Measurements from ENCODE around the gene SLC25A33.

The SLC25A33 gene

DNA sequence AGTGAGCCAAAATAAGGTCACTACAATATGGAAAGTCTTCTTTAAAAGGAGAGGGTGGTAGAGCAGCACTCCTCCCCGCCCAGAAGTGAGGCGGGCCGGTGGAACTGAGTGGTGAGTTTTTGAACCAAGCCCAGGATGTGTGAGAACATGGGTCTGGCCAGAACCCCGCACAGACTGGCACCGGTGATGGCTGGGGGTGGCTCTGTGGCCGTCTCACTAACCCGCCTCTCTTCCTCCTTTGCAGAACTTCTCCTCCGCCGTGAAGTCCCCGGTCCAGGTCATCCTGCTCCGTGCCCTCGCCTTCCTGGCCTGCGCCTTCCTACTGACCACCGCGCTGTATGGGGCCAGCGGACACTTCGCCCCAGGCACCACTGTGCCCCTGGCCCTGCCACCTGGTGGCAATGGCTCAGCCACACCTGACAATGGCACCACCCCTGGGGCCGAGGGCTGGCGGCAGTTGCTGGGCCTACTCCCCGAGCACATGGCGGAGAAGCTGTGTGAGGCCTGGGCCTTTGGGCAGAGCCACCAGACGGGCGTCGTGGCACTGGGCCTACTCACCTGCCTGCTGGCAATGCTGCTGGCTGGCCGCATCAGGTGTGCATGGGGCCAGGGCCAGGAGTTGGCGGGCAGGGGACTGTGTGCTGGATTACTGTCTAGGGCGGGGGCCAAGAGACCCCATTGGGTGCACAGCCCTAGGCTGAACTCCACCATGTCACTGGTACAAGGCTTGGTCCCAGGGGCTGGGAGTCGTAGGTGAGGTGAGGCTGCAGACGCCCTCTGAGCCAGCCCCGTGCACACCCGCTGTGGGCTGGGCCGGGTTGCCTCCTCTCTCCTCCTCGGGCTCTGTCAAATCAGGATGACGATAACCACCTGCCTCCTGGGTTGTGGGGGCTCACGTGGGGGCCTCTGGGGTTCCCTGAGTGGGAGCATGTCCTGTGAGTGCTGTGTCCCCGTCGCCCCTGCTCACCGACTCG, 61.9 kb downstream of the SLC25A33 start:
- DNase-seq (ENCODE audit: low read depth), result no peak

DNA sequence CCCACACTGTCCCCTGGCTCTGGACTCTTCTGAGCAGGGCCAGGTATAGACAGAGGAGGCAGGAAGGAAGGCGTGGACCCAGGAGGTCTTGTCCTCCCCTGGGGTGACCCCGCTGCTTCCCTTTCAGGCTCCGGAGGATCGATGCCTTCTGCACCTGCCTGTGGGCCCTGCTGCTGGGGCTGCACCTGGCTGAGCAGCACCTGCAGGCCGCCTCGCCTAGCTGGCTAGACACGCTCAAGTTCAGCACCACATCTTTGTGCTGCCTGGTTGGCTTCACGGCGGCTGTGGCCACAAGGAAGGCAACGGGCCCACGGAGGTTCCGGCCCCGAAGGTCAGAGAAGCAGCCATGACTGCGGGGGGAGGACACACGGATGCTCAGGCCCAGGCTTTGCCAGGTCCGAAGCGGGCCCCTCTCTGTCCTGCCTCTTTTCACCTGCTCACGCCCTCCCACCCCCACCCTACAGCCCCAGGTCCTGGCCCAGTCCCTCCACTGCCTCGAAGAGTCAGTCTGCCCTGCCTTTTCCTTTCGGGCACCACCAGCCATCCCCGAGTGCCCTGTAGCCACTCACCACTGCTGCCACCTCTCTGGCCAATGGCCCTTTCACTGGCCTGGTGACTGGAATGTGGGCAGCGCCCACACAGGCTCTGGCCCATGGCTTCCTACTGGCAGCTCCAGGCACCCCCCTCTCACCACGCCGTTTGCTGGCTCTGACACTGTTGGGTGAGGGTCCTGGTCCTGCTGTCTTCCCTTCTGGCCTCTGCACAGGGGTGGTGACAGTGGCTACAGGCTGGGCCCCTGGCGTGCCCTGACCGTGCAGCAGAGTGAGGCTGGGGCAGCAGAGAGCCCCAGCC, 62.9 kb downstream of the SLC25A33 start:
- DNase-seq (ENCODE audit: low read depth), result no peak

DNA sequence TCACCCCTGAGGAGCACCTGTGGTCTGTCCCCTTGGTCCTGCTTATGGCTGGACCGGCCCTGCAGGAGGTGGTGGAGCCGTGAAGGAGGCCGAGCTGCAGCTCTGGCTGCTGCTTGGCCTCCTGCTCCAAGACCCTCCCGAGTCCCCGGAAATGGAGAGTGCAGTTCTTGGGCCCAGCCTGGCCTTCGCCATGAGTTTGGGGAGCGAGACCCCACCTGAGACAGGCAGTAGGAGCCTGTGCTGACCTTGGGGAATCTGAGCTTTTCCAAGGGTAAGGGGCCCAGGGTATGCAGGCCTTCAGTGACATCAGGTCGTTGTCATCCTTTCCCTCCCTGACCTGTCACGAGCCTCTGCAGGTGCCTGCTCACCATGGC, 63.5 kb downstream of the SLC25A33 start:
- no peak for DNase-seq (ENCODE audit: low read depth)

DNA sequence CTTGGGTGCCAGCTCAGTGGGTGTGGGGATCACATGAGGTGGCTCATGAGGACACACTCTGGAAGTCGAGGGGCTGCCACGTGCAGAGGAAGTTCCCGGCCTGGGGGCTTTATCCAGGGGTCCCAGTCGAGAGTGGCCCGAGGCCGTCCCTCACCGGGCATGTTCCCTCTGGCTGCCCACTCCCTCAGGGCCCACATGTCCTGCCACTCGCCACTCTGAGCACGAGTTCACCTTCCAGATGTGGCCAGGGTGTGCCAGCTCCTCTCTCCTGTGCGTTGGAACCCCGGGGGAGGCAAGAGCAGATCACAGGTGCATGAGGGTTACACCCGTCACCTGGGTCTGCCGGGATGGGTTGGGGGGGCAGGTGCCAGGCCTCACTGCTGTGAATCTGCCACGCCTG, 64.0 kb downstream of the SLC25A33 start:
- no peak for DNase-seq (ENCODE audit: low read depth)

DNA sequence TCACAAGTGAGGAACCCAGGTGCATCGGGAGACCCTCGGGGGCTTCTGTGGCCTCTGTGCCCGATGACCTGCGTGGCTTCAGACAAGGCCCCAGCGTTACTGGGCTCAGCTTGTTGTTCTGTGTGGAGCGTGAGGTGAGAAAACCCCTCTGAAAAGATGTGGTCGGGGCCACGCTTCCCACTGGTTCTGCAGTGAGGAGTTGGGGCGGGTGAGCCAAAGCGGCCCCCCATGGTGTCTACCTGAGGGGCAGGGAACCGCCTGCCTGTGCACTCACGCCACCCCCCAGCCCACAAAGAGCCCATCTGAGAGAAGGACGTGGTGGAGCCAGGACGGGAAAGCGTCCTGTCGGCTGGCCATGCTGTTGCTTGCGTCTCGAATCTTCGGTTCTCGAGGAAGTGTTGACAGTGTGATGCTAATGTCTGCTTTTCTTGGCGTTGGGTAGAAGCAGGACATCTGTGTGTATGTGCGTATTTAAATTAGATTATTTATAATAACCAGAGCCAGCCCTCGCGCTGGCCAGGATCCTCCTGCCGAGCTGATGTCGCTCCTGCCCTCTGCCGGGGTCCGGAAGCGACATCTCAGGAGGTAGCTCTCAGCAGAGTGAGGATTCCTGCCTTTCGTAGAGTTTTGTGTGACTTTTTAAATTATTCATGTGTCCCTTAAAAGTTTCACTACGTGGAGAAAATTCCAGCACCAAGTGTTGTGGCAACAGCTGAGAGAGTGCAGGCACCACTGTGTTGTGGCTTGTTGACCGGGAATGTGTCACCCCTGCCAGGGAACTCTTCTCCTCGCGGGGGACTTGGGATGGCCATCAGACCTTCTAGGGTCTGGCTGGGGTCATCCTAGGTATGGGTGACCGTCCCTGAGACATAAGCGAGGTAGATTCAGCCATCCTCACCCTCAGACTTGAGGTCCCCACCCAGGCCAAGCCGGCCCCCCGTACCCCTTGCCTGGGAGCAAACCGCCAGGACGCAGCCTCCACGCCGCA, 64.8 kb downstream of the SLC25A33 start:
- no peak for DNase-seq (ENCODE audit: low read depth)

DNA sequence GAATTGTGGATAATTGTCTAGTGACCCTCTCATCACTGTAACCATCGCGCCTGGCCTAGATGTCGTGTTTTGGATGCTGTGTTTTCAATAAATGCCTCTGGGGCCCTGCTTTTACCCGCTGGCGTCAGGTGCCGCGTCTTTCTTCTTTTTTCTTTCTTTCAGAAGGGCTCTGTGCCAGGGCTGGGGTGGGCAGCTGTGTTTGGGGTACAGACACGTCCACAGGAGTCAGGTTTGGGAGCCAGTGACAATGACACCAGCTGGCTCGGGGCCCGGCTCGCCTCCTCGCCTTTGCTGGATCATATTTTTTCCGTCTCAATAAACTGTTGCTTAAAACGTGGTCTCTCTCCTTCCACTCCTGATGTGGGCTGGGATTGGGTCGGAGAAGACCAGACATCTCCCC, 65.6 kb downstream of the SLC25A33 start:
- no peak for DNase-seq (ENCODE audit: low read depth)

DNA sequence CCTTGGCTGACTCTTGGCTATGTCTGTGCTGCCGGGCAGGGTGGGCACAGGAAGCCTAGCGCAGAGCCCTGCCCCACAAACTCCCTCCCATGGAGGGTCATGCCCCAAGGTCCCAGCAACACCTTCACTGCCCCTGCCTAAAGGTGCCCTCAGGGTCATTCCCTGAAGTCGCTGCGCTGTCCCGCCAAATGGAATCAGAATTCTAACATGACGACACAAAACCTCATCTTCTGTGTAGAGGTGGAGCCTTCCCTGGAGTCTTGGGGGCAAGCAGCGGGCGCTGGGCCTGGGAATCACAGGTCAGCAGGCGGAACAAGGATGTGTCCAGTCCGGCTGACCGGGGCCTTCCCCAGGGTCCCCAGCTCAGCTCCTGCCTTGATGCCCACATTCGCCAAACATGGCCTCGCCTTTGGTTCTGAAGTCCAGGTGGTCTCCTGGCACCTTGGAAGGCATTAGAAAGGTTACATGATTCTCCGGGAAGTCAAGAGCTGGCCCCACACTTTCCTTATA, 66.7 kb downstream of the SLC25A33 start:
- no peak for DNase-seq (ENCODE audit: low read depth)

DNA sequence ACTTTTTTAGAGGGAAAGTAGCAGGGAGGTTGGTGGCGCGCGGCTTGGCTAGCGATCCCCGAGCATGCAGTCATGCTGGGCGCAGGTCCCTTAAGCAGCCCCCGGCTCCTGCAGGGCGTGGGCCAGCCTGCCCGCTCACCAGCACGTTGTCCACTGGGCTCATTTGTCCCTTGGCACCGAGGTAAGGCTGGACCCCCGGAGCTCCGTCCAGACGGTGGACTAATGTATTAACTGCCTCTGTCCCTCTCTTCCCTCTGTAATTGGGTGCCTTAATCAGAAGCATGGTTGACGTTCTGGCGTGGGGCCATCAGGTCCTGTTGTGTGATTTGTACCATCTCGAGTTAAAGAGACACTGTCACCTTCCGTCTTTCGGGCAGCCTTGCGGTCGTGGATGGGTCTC, 67.2 kb downstream of the SLC25A33 start:
- DNase-seq (ENCODE audit: low read depth), result no peak

DNA sequence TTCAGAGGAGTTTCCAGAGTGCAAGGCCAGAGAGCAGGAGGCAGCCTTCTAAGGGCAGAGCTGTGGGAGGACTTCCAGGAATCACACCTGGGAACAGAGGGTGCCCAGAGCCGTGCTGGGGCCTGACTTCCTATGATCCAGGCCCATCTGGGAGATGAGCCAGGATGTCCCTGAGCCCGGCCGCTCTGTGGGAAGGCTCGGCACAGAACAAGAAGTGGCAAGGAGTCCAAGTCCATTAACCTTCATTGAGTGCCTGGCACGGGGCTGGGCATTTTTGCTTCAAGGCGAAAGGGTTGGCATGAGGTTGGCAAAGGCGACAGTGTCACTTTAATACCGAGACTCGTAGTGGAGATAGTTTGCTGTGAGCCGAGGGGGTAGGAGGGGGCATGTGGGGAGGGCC, 67.7 kb downstream of the SLC25A33 start:
- no peak for DNase-seq (ENCODE audit: low read depth)

DNA sequence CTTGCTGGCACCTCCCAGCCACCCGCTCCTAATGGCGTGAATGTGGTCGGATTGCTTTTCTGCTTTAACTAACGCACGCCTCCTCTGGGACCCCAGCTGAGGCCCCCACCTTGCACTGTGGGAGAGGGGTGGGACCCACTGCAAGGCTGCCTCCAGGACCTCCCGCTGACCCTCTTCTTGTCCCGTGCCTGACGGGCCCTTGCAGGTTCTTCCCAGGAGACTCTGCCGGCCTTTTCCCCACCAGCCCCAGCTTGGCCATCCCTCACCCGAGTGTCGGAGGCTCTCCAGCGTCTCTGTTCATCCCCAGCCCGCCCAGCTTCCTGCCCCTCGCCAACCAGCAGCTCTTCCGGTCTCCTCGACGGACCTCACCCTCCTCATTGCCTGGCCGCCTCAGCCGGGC, 68.1 kb downstream of the SLC25A33 start:
- no peak for DNase-seq (ENCODE audit: low read depth)

DNA sequence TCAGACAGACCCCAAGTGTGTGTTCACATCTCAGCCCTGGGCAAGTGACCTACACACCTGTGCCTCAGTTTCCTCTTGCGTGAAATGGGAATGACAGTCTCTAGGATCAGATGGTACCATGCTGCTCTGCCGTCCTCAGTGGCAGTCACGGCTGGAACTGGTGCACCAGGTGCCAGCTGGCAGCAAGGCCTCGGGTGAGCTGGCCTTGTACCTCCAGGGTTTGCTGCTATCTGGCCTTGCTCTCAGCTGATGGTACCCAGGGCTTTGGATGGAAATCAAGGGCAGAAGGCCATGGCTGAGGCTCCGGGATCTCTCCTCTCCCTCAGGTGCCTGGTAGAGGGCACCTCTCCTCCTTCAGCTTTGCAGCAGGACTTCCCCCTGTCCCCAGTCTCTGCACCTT, 70.7 kb downstream of the SLC25A33 start:
- no peak for DNase-seq (ENCODE audit: low read depth)

DNA sequence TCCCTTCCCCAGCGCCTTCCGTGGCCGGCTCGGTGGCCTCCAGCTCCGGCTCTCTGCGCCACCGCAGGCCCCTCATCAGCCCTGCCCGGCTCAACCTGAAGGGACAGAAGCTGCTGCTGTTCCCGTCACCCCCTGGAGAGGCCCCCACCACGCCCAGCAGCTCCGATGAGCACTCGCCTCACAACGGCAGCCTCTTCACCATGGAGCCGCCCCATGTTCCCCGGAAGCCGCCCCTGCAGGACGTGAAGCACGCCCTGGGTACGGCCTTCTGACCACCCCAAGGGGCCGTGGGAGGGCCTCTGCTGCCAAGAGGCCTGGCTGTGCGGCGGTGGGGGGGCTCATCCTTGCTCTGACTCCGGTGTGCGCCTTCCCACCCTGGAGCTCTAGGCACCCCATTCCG, 71.3 kb downstream of the SLC25A33 start:
- DNase-seq (ENCODE audit: low read depth), result no peak

DNA sequence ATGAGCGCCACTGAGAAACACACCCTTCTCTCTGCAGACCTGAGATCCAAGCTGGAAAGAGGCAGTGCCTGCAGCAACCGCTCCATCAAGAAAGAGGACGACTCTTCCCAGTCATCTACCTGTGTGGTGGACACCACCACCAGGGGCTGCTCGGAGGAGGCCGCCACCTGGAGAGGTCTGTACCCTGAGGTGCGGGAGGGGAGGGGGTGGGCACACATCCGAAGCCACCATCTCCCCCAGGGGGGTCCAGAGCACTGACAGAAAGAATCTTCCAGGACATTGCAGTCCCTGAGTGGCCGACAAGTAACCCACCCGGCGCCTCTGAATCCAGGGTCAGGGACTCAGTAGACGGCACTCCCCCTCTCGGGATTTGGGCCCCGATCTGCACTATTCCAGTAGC, 72.5 kb downstream of the SLC25A33 start:
- no peak for DNase-seq (ENCODE audit: low read depth)

DNA sequence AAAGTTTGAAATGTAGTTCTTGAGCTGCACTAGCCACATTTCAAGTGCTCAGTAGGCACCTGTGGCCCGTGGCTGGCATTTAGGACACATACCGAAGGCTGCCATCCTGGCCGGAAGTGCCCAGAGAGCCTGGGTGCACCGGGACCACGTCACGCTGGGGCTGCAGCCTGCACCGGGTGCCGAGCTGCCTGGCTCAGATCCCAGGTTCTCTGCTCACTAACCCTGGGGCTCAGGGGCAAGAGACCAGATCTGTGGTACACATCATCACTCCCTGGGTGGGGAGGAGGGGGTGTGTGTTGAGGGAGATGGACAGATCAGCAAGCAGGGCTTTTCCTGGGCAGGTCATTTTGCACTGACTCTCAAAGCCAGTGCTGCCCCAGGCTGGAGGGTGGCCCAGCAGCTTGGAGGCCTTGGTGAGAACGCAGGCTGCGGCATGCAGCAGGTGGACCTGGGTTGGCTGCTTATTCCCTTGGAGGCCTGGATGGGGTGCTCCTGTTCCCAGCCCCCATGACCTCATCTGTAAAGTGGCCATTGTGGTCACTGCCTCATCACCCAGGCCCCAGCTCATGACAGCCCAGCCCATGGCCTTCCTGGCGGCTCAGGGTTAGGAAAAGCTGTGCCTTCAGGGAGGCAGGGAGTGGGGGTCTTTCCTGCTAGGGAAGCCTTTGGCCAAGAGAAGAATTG, 73.0 kb downstream of the SLC25A33 start:
- no peak for DNase-seq (ENCODE audit: low read depth)

DNA sequence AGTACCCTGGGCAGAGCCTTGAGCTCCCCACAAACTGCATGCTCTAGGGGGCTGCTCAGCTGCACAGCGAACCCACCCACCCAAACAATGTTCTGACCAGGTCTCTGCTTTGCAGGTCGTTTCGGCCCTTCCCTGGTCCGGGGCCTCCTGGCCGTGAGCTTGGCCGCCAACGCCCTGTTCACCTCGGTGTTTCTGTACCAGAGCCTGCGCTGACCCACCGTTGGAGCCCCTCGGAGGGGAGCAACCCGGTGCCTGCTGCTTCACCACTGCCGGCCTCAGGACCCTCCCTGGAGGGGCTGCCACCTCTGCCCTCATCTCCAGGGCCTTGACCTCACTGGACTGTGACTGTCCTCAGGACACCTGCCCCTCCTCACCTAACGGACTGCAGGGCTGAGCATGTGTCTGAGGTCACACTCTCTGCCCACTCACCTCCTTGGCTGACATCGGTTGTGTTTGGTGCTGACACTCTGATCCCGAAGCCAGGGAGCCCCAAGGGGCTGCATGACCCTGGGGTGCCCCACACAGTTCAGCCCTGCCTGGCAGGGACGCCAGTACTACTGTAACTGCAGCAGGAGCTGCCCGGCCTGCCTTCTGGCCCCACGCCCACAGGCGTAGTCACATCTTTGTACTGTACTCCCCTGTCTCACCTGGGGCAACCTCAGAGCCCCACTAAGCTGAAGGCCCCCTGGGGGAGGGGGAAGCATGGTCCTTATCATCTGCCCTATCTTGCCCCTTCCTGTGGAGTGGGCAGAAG, 73.8 kb downstream of the SLC25A33 start:
- no peak for DNase-seq (ENCODE audit: low read depth)

DNA sequence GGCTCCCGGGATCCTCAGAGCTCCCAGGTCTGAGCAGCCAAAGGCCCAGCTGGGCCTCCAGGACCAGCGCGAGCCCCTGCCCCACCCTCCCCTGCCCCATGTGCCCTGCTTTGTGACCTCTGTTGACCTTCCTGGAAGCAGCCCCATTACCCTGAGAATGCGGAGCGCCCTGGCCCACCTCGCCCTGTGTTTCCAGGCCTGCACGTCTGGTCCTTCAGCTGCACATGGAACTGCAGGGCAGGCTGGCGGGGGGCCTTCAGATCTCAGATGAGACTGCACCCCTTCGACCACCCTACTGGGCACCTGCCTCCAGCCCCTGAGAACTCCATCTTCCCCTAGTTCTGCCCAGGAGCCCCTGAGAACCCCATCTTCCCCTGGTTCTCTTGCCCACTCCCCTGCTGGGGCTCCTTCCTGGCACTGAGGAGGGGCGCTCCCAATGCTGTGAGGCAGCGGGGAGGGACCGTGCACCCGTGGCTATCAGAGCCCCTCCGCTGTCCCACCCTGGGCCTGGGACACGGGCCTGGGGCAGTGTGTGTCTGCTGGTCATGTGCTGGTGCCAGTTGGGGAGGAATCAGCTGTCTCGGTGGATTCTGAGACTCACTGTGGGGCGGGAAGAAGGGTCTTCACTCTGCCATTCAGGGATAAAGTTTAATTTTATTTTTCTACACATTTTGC, 74.5 kb downstream of the SLC25A33 start:
- DNase-seq (ENCODE audit: low read depth), result no peak

DNA sequence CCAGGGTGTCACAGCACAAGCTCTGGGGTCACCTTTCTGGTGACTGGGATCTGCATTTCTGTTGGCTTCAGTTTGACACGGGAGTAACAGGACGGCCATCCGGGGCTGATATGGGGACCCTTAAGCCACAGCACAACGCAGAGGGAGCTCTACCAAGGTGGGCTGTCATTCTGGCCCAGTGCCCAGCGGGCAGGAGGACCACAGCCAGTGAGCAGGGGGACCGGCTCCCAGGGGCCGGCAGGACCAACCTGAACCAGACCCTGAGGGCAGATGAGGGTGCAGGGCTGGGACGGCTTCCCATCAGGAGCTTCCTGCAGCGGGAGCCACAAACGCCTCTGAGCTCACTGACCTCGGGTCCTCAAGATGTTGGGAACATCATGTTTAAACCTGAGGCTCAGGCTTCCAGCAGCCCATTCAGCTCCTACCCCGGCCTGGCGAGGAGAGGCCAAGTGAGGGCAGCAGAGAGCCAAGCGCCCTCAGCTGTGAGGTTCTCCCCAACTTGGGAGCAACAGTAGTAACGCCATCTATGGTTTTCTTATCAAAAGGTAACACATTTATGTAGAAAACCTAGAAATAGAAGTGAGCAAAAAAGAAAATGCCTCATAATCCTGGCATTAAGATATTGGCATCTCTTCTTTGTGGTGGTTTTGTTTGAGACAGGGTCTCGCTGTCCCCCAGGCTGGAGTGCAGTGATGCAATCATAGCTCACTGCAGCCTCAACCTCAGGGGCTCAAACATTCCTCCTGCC, 76.2 kb downstream of the SLC25A33 start:
- peak; percentile 45 for DNase-seq (ENCODE audit: low read depth)

DNA sequence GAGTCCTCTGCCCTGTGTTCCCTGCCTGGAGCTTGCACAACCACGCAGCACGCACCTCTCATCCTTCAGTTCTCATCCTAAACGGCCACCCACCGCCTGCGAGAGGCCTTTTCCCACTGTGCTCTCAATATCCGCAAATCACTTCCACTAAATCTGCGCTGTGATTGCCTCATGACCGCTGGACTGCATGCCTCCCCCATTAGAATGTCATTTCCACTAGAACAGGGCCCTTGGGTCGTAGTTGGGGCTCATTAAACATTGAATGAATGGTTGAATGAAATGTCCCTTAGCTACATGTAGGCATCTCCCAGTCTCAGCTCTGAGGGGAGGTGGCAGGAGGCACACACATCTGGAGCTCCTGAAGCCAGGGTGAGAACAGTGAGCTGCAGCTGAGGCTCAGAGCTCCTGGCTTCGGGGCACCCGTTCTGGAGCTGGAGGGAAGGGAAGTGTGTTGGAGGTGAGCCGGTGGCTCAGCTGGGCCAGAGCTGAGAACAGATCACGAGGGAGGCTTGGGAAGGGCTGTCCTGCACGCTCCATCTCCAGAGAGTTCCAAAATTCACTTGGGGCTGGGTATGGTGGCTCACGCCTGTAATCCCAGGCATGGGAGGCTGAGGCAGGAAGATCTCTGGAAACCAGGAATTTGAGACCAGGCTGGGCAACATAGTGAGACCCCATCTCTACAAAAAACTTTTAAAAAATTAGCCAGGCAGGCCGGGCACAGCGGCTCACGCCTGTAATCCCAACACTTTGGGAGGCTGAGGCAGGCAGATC, 79.8 kb downstream of the SLC25A33 start:
- DNase-seq (ENCODE audit: low read depth), result no peak
